NCI-H524 (cell line): ENCODE data around the gene FAM227B.
A peak's percentile ranks its signal among the peaks of the same experiment; 100 is the strongest.
"Not testable (repeated sequence)": the region's sequence is repeated elsewhere in the genome, so short reads cannot be mapped to it uniquely, and the experiment has no call there.

Experiments used
- DNase-seq, 2 experiments: peaks; one replicate each; lab custom pipeline; 2025; lab: John Stamatoyannopoulos, UW

FAM227B gene

GRCh38 chr15:49372366-49372765 is 248.3 kb downstream of the FAM227B start:
- no peak for DNase-seq

- peak in 1 of 2 experiments; percentile 2 for DNase-seq
Observed at GRCh38 chr15:49370782-49371181, 249.8 kb downstream of the FAM227B start.

- DNase-seq, result no peak
Observed at GRCh38 chr15:49366496-49366895, 254.1 kb downstream of the FAM227B start.

DNA sequence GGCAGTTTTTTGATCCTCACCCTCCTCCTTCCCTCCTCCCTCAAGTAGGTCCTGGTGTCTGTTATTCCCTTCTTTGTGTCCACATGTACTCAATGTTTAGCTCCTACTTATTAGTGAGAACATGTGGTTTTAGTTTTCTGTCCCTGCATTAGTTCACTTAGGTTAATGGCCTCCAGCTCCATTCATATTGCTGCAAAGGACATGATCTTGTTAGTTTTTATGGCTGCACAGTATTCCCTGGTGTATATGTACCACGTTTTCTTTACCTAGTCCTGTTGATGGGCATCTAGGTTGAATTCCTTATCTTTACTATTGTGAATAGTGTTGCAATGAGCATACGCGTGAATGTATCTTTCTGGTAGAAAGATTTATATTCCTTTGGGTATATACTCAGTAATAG is 259.2 kb downstream of the FAM227B start:
- no peak for DNase-seq

DNA sequence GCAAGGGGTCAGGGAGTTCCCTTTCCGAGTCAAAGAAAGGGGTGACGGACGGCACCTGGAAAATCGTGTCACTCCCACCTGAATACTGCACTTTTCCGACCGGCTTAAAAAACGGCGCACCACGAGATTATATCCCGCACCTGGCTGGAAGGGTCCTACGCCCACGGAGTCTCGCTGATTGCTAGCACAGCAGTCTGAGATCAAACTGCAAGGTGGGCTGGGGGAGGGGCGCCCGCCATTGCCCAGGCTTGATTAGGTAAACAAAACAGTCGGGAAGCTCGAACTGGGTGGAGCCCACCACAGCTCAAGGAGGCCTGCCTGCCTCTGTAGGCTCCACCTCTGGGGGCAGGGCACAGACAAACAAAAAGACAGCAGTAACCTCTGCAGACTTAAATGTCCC is 266.2 kb downstream of the FAM227B start:
- not testable (repeated sequence) for DNase-seq

DNA sequence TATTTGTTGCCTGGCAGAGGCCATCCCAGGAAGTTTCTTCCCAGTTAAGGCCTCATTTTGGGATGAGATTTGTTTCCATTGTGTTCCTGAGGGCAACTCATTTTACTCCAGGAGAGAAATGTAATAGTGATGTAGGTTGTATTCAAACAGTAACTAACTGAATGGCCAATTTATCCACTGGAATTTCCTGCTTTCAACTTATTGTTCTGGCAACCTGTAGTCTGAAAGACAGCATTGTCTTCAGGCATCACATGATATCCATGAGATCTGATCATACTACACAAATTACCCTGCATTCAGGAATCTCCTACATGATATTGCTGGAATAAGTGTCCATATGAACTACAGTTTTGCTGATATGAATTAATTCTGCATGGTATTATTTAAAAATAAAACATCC is 277.1 kb downstream of the FAM227B start:
- DNase-seq, result no peak

DNA sequence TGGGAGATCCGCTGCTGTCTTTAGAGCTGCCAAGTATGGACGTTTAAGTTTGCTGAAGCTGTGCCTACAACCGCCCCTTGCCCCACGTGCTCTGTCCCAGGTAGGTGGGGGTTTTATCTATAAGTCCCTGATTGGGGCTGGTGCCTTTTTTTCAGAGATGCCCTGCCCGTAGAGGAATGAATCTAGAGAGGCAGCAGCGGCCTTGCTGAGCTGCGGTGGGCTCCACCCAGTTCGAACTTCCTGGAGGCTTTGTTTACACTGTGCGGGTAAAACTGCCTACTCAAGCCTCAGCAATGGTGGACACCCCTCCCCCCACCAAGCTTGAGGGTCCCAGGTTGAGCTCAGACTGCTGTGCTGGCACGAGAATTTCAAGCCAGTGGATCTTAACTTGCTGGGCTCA is 281.0 kb downstream of the FAM227B start:
- no peak for DNase-seq

GRCh38 chr15:49331951-49332350 is 288.7 kb downstream of the FAM227B start:
- no peak for DNase-seq

DNA sequence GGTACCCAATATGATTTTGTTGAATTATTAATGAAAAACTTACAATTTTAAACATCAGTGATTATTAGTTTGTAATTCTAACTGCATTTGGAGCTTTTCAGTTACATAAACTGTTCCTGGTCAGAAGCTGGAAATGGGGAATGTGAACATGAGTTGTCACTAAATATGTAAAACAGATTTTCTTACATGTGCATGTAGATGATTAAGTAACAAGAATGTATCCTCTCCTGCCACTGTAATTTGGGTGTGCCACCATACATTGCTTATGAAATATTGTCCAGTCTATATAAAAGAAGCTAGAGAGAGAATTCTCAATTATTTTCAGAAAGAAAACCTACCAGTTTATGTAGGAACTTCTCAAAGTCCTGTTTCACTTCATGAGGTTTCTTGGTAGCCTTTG is 289.2 kb downstream of the FAM227B start:
- DNase-seq, result no peak

- DNase-seq, result no peak
Observed at GRCh38 chr15:49330166-49330565, 290.5 kb downstream of the FAM227B start.

- no peak for DNase-seq
Observed at GRCh38 chr15:49328941-49329340, 291.7 kb downstream of the FAM227B start.

- no peak for DNase-seq
Observed at GRCh38 chr15:49327927-49328326, 292.7 kb downstream of the FAM227B start.

- DNase-seq, result no peak
Observed at GRCh38 chr15:49323207-49323606, 297.4 kb downstream of the FAM227B start.

- DNase-seq, result no peak
Observed at GRCh38 chr15:49320351-49320750, 300.3 kb downstream of the FAM227B start.

DNA sequence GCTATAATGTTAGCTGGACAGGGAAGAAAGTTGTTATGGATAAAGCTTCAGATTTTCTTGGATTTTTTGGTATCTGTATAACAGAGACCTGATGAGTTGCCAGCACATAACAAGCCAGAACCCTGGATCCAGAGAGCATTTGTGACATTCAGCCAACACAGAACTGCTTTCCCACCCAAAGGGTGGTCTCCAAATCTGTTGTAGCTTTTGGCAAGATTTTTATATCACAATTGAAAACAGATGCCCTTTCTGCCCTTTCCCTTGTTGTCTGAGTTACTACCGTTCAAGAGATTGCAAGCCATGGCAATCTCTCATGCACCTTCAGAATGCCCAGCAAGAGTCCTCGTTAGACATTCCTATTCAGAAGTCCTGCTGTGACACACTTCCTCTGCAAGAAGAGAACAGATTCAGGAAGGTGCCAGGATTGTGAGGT is 305.2 kb downstream of the FAM227B start:
- DNase-seq, result peak in 1 of 2 experiments; percentile 32

DNA sequence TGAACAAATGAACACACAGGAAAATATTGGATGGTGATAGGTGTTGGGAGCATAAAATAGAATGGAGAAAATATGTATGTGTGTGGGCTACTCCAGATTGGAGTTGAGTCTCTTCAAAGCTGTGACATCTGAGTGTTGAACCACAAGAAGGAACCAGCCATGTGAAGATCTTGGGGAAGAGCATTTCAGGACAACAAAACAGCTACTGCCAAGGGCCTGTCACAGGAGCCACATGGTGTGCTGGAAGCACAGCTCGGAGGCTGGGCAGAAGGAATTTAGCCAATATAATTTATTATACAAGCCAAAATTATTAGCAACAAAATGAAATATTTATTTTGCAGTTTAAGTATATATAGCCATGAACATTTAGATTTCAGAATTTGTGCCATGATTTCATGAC is 305.9 kb downstream of the FAM227B start:
- DNase-seq, result peak in 1 of 2 experiments; percentile 24

- DNase-seq, result no peak
Observed at GRCh38 chr15:49313650-49314049, 307.0 kb downstream of the FAM227B start.

DNA sequence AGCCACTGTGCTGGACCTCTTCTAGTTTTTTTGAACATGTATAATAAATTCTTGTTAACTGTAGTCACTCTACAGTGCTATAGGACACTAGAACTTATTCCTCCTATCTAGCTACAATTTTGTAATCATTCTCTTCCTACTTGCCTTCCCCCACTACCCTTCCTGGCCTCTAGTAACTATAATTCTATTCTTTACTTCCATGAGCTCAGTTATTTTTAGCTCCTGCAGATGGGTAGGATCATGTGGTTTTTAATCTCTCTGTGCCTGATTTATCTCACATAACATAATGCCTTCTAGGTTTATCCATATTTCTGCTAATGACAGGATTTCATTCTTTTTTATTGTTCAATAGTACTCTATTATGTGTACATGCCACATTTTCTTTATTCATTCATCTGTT is 310.7 kb downstream of the FAM227B start:
- DNase-seq, result peak in 1 of 2 experiments; percentile 27

DNA sequence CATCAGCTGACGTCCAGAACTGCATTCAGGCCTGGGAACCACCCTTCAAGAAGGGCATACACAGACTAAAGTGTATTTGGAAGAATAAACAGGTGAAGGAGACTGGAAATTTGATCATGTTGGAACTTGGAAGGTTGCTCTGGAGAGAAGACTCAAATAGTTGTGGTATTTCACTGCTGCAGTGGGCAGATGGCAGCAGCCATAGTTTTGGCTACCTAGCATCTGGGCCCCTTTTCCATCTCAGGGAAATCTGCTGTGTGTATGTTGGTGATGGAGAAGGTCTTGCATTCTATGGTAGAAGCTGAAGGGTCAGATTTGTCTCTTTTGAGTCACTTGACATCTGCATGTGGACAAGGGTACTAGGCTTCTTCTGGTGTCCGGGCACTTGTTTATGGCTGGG is 311.9 kb downstream of the FAM227B start:
- DNase-seq, result peak in 1 of 2 experiments; percentile 5

DNA sequence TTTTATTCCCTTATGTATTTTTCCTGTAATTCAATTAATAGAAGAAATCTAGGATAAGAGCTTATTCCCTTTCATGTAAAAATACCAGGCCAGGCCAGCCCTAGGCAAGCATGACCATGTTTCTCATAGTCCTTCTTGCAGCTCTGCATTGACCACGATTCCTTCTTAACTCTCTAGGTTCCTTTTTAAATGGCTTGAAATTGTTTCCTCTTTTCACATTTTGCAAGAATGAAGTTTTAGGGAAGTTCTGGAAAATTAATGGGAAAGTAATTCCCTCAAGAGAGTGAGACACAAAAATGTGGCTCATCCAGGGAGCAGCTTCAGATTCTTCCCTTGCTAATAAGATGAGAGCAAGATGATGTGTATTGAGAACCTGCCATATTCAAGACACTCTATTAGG is 314.1 kb downstream of the FAM227B start:
- no peak for DNase-seq

DNA sequence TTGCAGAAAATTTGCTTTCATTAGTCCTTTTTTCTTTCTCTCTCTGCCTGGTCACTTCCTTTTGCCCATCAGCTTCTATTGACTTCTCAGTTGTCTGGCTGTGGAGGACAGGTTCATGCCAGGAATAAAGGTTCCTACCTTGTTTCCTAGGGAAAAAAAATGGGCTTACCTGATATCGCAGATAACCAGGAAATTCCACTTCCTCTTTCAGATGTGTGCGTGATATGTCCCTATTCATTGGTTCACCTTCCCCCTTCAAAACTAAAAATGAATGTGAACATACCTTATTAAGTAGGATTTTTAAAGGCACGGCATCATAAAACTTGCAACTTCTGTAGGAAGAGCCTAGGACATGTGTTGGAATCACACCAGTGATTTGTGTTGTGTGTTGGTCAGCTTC is 317.6 kb downstream of the FAM227B start:
- DNase-seq, result no peak

GRCh38 chr15:49301562-49301961 is 319.1 kb downstream of the FAM227B start:
- DNase-seq, result no peak

DNA sequence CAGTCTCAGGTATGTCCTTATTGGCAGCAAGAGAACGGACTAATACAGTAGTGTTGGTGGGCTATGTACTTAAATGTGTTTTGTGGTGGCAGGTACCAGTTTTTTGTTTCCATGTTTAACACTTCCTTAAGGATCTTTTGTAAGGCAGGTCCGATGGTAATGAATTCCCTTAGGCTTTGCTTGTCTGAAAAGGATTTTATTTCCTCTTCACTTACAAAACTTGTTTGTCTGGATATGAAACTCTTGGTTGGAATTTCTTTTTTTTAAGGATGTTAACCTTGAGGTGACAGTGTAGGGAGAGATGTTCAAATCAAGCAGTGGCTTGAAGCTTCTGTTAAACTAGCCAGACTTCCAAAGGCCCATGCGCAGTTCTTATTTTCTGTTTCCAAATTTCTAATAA is 319.8 kb downstream of the FAM227B start:
- DNase-seq, result no peak

GRCh38 chr15:49297584-49297983 is 323.0 kb downstream of the FAM227B start:
- no peak for DNase-seq

DNA sequence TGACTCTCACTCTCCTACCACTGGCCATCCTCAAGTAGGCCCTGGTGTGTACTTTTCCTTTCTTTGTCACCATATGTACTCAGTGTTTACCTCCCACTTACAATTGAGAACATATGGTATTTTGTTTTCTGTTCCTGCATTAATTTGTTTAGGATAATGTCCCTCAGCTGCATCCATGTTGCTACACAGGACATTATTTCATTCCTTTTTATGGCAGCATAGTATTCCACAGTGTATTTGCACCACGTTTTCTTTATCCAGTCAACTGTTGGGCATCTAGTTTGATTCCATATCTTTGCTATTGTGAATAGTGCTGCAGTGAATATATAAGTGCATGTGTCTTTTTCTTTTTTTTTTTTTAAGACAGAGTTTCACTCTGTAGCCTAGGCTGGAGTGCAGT is 324.4 kb downstream of the FAM227B start:
- no peak for DNase-seq
